ENCODE measurements around the gene PTTG1IP.

DNA sequence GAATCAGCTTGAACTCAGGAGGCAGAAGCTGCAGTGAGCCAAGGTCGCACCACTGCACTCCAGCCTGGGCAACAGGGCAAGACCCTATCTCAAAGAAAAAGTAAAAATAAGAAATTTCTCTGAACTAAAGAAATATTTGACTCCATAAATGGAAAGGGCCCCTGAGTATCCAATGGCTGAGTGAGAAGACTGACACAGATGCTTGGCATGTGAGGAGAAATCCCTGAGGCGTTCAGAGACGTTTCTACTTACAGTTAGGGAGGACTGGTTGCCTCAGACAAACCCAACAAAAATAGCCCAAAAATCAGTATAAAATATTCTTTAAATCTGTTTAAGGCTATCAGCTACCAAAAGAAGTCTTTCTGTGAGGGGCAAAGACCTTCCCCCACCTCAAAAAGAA is 52.6 kb downstream of the PTTG1IP start:
- TF ChIP-seq, protein P1, sequence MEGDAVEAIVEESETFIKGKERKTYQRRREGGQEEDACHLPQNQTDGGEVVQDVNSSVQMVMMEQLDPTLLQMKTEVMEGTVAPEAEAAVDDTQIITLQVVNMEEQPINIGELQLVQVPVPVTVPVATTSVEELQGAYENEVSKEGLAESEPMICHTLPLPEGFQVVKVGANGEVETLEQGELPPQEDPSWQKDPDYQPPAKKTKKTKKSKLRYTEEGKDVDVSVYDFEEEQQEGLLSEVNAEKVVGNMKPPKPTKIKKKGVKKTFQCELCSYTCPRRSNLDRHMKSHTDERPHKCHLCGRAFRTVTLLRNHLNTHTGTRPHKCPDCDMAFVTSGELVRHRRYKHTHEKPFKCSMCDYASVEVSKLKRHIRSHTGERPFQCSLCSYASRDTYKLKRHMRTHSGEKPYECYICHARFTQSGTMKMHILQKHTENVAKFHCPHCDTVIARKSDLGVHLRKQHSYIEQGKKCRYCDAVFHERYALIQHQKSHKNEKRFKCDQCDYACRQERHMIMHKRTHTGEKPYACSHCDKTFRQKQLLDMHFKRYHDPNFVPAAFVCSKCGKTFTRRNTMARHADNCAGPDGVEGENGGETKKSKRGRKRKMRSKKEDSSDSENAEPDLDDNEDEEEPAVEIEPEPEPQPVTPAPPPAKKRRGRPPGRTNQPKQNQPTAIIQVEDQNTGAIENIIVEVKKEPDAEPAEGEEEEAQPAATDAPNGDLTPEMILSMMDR (IDR thresholded peaks at IDR 0.05; ENCODE audit: low read length) = no peak
- TF ChIP-seq EZH2 (IDR thresholded peaks at IDR 0.05; ENCODE audit: borderline replicate concordance, low read length) = no peak

All from OCI-LY1 (cell line).